ENCODE data around the gene CNBP.

CNBP gene

GRCh38 chr3:129128357-129129155 lies 55.1 kb downstream of the CNBP start:
- TF ChIP-seq CTCF (IDR thresholded peaks at IDR 0.05; ENCODE audit: low read length, missing control alignments), result no peak

GRCh38 chr3:129126726-129127280 lies 56.9 kb downstream of the CNBP start:
- DNase-seq (ENCODE audit: low read depth), result no peak
- no peak for TF ChIP-seq CTCF (IDR thresholded peaks at IDR 0.05; ENCODE audit: low read length, missing control alignments)
- H3K4me3 ChIP-seq (replicated peaks; ENCODE audit: low read depth, low read length), result no peak overlapping the region

More at GRCh38 chr3:129128357-129129155, 55.1 kb downstream of the CNBP start:
- no peak for DNase-seq (ENCODE audit: low read depth)
- no peak overlapping the region for H3K4me3 ChIP-seq (replicated peaks; ENCODE audit: low read depth, low read length)

- no peak for TF ChIP-seq CTCF (IDR thresholded peaks at IDR 0.05; ENCODE audit: low read length, missing control alignments)
- DNase-seq (ENCODE audit: low read depth), result no peak
- H3K4me3 ChIP-seq (replicated peaks; ENCODE audit: low read depth, low read length), result no peak overlapping the region
Observed at GRCh38 chr3:129123314-129124060, 60.2 kb downstream of the CNBP start.

- no peak for DNase-seq (ENCODE audit: low read depth)
- peak overlapping the region; percentile 84 for H3K4me3 ChIP-seq (replicated peaks; ENCODE audit: low read depth, low read length)
- no peak for TF ChIP-seq CTCF (IDR thresholded peaks at IDR 0.05; ENCODE audit: low read length, missing control alignments)
Observed at GRCh38 chr3:129122412-129123011, 61.2 kb downstream of the CNBP start.

GRCh38 chr3:129121792-129122411 lies 61.8 kb downstream of the CNBP start, which contains the start of gene RAB43:
TSS of gene RAB43 (minus strand) at chr3:129121804. CDS start at chr3:129121489, 315 bp downstream.
- H3K4me3 ChIP-seq (replicated peaks; ENCODE audit: low read depth, low read length), result peak within 1 kb of the TSS; percentile 84
- TF ChIP-seq CTCF (IDR thresholded peaks at IDR 0.05; ENCODE audit: low read length, missing control alignments), result no peak
- DNase-seq (ENCODE audit: low read depth), result peak; percentile 89

GRCh38 chr3:129121016-129121791 lies 62.5 kb downstream of the CNBP start:
- TF ChIP-seq CTCF (IDR thresholded peaks at IDR 0.05; ENCODE audit: low read length, missing control alignments), result no peak
- peak; percentile 42 for DNase-seq (ENCODE audit: low read depth)
- peak overlapping the region; percentile 84 for H3K4me3 ChIP-seq (replicated peaks; ENCODE audit: low read depth, low read length)

Measured in fibroblast of pulmonary artery (primary cell).